HG02981 (cell line): ENCODE measurements around the gene ZNF260.
"Not testable (repeated sequence)": the region's sequence is repeated elsewhere in the genome, so short reads cannot be mapped to it uniquely, and the experiment has no call there.

ENCODE experiments used
- ATAC-seq: cut with Tn5 transposase; IDR thresholded peaks from one replicate; pipeline ENCODE4 v1.9.1; 2021; ENCODE audit warnings: mild to moderate bottlenecking, moderate library complexity; ENCODE audit not compliant: unreplicated experiment

Gene ZNF260

DNA sequence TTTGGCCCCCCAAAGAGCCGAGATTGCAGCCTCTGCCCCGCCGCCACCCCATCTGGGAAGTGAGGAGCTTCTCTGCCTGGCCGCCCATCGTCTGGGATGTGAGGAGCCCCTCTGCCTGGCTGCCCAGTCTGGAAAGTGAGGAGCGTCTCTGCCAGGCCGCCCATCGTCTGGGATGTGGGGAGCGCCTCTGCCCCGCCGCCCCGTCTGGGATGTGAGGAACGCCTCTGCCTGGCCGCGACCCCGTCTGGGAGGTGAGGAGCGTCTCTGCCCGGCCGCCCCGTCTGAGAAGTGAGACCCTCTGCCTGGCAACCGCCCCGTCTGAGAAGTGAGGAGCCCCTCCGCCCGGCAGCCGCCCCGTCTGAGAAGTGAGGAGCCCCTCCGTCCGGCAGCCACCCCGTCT lies 37.2 kb downstream of the ZNF260 start:
- ATAC-seq, result not testable (repeated sequence)

DNA sequence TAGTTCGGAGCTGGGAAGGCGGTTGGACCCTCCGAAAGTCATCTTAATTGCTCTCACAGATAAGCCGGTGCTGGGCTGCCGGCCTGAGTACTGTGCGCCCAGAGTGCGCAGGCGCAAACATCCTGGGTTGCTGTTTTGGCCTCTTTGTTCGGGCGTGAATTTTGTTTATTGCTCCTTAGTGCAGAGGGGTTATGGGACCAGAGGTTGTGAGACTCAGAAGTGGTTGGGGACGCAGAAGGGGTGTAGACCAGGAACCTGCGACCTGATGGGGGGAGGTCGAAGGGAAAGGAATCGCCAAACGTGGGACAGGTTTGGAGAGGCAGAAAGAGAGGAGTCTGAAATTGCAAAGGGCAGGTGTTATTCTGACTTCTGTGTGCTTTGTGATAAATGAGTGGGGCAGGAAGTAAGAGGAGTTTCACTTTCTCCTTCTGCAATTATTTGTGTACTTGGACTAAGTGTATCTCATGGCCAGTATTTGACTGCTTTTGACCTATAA lies 38.1 kb downstream of the ZNF260 start:
- peak; percentile 56 for ATAC-seq

DNA sequence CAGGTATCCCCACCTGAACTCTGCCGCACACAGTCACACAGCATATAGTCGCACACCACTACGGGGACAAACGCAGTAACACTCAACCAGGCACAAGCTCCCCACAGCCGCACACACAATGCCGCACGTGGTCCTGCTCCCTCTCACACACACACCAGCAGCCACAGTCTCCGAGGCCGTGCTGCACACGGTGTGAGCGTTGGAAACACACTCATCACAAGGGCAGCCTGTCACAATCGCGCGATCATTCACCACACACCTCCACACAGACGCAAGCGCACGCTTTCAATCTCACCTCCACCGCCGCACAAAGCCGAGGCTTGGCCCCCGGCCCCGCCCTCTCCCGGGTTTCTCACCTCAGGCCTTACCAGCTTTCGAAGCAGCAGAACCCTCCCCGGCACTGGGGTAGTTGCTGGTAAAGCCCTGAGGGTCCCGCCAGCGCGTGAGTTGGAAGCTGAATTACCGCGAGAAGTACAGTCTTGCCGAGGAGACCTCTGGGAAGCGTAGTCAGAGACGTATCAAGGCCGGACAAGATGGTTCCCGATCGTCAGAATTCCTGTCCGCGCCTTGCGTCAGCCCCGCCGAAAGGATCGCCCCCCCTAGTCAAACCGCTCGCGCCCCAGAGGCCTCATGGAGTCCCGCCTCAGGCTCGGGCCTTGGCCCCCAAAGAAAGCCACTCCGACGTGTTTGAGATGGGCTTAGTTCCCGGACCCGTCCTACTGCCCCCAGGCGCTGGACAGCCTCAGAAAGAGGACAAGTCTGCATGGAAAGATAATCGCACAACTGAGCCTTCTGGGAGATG lies 38.8 kb downstream of the ZNF260 start, which contains the start of gene ZNF566:
Gene ZNF566, minus strand, starts transcription at position 444 of the 802 bp plus-strand sequence. CDS start 13,004 bp downstream, outside the sequence.
- peak; percentile 84 for ATAC-seq

DNA sequence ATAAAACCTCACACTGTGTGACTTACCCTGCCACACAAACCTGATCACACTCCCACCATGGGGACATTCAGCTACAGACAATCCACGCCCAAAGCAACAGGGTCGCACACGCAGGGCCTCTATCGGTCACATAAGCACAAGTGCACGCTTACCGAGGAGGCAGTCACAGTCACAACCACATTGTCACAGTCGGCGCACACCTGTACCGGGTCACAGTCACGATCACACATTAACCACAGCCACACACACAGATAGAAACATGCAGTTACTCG lies 39.3 kb downstream of the ZNF260 start:
- ATAC-seq, result peak; percentile 17

DNA sequence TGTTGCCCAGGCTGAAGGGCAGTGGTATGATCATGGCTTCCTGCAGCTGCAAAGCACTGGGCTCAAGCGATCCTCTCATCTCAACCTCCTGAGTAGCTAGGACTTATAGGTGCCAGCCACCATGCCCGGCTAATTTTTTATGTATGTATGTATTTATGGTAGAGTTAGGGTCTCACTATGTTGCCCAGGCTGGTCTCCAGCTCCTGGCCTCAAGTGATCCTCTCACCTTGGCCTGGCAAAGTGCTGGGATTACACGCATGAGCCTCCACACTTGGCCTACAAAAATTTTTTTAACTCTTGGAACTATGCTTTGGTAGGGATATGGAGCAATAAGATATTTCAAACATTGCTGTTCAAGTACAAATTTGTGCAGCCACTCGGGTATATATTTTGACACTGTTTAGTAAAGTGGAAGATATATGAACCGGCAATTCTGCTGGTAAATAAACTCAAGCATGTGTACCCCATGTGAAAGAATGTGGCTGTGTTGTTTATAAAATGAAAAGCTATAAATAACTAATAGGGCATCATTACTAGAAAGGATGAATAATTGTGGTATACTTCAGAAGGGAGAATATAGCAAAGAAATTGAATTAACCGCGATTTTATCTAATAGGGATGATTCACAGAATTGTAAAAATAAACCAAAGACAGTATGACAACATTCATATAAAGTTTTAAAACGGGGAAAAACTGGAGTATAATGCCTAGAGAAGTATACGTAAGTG lies 39.8 kb downstream of the ZNF260 start:
- ATAC-seq, result no peak

DNA sequence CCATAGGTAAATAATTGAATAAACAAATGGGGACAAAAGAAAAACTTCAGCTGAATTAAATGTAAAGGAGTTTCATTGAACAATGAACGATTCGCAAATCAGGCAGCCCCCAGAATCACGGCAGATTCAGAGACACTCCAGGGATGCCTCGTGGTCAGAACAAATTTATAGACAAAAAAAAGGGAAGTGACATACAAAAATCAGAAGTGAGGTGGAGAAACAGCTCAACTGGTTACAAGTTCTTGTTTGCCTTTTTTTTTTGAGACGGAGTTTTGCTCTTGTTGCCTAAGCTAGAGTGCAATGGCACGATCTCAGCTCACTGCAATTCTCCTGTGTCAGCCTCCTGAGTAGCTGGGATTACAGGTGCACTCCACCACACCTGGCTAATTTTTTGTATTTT lies 44.4 kb downstream of the ZNF260 start:
- ATAC-seq, result no peak

DNA sequence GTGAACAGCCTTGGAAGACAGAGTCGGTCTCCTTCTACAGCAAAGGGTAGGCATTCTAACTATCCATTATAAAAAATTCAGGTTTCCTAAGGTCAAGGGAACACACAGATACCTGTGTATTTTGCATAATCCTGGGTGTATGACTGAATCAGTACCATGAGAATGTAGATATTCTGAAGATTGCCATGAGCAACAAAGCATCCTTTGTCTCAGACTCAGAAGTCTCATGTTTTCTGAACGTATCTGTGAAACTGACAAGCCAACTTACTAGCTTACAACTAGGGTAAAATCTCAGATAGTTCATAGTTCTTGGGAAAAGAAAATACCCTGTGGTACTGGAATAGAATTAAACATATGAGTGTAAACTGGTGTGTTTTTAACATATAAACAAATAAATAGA lies 45.2 kb downstream of the ZNF260 start:
- ATAC-seq, result no peak
